Lung (tissue), 12 donors: ENCODE data around the gene ABHD14A. TPM values are rescaled to one million over a fixed set of nuclear protein-coding genes. Genes with fewer than 3 reads are reported as not detected.
A peak's percentile ranks its signal among the peaks of the same experiment; 100 is the strongest.

Experiments used
- ATAC-seq: fragments of 200-7000 bp; cut with Tn5 transposase; one replicate; pipeline ENCODE4 v1.9.1; 2020; ENCODE audit warnings: moderate number of reproducible peaks; ENCODE audit not compliant: insufficient read depth, low FRiP score
- DNase-seq, 3 donors: peaks; one replicate each; pipeline ENCODE4 v3.0.0-alpha.2; 2013 to 2017
- H3K27ac ChIP-seq, 2 donors: one replicate each; pipeline ENCODE4 v1.5.1; 2013; ENCODE audit warnings: mild to moderate bottlenecking in 2 of 2, moderate library complexity in 2 of 2, control low read depth in 1 of 2, inconsistent platforms in 1 of 2, low read depth in 1 of 2, low read length in 1 of 2
- H3K27me3 ChIP-seq, 3 donors: one replicate each; pipeline ENCODE4 v1.5.1; 2013; ENCODE audit warnings: low read length in 2 of 3; ENCODE audit not compliant: control insufficient read depth in 3 of 3, insufficient read depth in 3 of 3
- H3K36me3 ChIP-seq, 4 donors: one replicate each; pipeline ENCODE4 v1.5.1; 2013; ENCODE audit warnings: low read length in 4 of 4, mild to moderate bottlenecking in 1 of 4, moderate library complexity in 1 of 4; ENCODE audit not compliant: control insufficient read depth in 4 of 4, insufficient read depth in 4 of 4
- H3K4me1 ChIP-seq, 5 donors: one replicate each; pipeline ENCODE4 v1.5.1; 2013; ENCODE audit warnings: low read length in 5 of 5, mild to moderate bottlenecking in 2 of 5, moderate library complexity in 1 of 5; ENCODE audit not compliant: control insufficient read depth in 5 of 5, insufficient read depth in 5 of 5
- H3K4me3 ChIP-seq: one replicate; pipeline ENCODE4 v1.5.1; 2013; ENCODE audit warnings: mild to moderate bottlenecking, control low read depth, moderate library complexity
- H3K9ac ChIP-seq, 2 donors: one replicate each; pipeline ENCODE4 v1.5.1; 2013; ENCODE audit warnings: low read length in 2 of 2, control low read depth in 1 of 2; ENCODE audit not compliant: insufficient read depth in 1 of 2
- H3K9me3 ChIP-seq, 4 donors: one replicate each; pipeline ENCODE4 v1.5.1; 2013; ENCODE audit warnings: low read length in 3 of 4, mild to moderate bottlenecking in 1 of 4, moderate library complexity in 1 of 4; ENCODE audit not compliant: control insufficient read depth in 4 of 4, insufficient read depth in 3 of 4
- WGBS, 2 donors: extraction: QIAGEN DNeasy Blood & Tissue Kit; methylation state at CpG; one replicate each; pipeline ENCODE4 v1.1.7; 2013; 5-methylcytosine and 5-hydroxymethylcytosine counted together
- polyA plus RNA-seq, 2 donors: library from polyadenylated mRNA; stranded (reverse); fragments of 200-250 nt; gene quantifications; one replicate each; pipeline ENCODE4 v1.2.1, GENCODE V29; 2013
- total RNA-seq, 2 donors: library from RNA; depleted of rRNA in 1 of 2; stranded (reverse); fragments of >200 nt in 1 of 2; gene quantifications; one replicate each; pipeline ENCODE4 v1.2.1, GENCODE V29; 2014 to 2021
- TF ChIP-seq, protein P1 (sequence below): IDR thresholded peaks from 2 replicates; pipeline ENCODE4 v1.5.1; 2012; ENCODE audit warnings: mild to moderate bottlenecking; ENCODE audit errors: control extremely low read depth, extremely low read depth
- donor health status: control.
- donor health status: control.
- donor health status: Bipolar disorder and iron deficiency.
- donor health status: healthy.
- donor health status: DM: yes; HTN: yes; CAD: no.

Gene ABHD14A
- total and polyA plus RNA-seq, 4 donors: 7.2 to 62.8 (median 21.8) TPM

DNA sequence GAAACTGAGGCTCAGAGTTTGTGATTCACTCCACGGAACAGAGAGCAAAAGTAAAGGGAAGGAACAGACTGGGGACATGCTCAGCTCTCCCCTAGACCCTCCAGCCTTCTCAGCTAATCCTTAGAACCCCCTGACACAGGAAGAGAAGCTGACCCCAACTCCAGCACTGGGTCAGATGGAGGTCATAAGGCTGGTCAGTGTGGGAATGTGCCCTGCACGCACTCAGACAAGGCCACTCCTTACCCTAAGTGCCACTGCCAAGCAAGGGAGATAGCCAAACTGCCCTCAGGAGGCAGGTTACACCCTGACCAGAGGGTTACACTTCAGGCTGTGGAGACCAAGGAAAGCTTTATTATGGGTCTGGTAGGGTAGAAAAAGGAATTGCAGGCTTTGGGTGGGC, 19.7 kb downstream of the ABHD14A start:
- Histone ChIP-seq H3K27ac (peak overlapping the region in 1 of 2 donors; percentile 96), H3K36me3 (peaks cover 2 to 21% (median 20%) of the 10 kb centered on the region in 4 donors), H3K27me3 (peaks cover 0 to 2% (median 0%) of the 10 kb centered on the region in 3 donors), H3K9ac (peak overlapping the region; percentile 99 to 100), H3K9me3 (peaks cover 0 to 2% (median 0%) of the 10 kb centered on the region in 4 donors), H3K4me3 (peak overlapping the region; percentile 99), H3K4me1 (peaks cover 4 to 14% (median 9%) of the 10 kb centered on the region in 5 donors)
- 67 to 90% methylated on average over 2 of the region's 2 CpGs for WGBS, 2 donors
- ATAC-seq: no peak
- DNase-seq: no peak
- TF ChIP-seq, protein P1, sequence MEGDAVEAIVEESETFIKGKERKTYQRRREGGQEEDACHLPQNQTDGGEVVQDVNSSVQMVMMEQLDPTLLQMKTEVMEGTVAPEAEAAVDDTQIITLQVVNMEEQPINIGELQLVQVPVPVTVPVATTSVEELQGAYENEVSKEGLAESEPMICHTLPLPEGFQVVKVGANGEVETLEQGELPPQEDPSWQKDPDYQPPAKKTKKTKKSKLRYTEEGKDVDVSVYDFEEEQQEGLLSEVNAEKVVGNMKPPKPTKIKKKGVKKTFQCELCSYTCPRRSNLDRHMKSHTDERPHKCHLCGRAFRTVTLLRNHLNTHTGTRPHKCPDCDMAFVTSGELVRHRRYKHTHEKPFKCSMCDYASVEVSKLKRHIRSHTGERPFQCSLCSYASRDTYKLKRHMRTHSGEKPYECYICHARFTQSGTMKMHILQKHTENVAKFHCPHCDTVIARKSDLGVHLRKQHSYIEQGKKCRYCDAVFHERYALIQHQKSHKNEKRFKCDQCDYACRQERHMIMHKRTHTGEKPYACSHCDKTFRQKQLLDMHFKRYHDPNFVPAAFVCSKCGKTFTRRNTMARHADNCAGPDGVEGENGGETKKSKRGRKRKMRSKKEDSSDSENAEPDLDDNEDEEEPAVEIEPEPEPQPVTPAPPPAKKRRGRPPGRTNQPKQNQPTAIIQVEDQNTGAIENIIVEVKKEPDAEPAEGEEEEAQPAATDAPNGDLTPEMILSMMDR: no peak

DNA sequence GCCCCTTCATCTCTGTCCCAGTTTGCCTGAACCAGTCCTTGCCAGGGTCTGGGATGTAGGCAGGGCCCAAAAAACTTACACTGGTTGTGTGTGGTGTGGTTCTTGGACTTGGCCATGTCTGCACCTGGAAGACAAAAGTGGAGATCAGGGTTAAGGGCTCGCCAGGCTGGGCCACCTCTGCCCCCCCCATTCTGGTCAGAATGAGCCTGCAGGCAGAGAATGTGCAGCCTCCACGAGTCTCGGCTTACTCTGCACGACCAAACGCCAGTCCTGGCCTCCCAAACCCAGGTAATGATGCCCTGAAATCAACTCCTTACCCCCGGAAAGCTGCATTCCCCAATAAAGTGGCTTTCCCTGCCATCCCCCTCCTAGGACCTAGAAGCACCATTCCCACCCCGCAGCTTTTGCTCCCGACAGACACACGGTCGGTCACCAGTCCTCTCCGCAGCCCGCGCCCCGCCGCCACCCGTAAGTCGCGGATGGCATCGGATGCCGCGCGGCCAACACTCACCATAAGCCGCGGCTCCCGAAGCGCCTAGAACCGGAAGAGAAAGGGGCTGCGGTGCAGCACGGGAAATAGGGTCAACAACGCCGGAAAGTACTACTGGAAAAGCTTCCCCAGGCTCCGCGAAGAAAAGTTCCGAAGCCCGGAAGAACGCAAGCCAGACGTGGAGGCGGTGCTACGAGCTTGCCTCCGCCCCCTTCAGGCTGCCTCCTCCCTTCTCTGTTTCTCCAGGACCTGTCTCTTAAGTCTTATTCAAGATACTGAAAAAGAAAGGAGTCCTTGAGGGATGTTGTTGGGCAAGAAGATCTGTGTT, 20.7 kb downstream of the ABHD14A start, which contains the start of gene RPL29:
Gene RPL29 (minus strand): TSS at position 550 of the 818 bp plus-strand sequence. CDS start 434 bp downstream, at position 116.
- peak within 1 kb of the TSS; percentile 99 to 100 for H3K9ac ChIP-seq
- peak within 1 kb of the TSS; percentile 99 for H3K4me3 ChIP-seq
- peaks cover 4 to 12% (median 9%) of the 10 kb centered on the region in 5 donors for H3K4me1 ChIP-seq
- H3K27ac ChIP-seq: peak within 1 kb of the TSS; percentile 65 to 96
- H3K27me3 ChIP-seq: peaks cover 0 to 2% (median 0%) of the 10 kb centered on the region in 3 donors
- TF ChIP-seq, protein P1: peak; percentile 8
- peaks cover 0 to 2% (median 0%) of the 10 kb centered on the region in 4 donors for H3K9me3 ChIP-seq
- H3K36me3 ChIP-seq: peaks cover 2 to 21% (median 20%) of the 10 kb centered on the region in 4 donors
- ATAC-seq (peak; percentile 96), DNase-seq (peak; percentile 95 to 99 (median 97))
- WGBS, 2 donors: 1% methylated on average over 40 of the region's 40 CpGs

DNA sequence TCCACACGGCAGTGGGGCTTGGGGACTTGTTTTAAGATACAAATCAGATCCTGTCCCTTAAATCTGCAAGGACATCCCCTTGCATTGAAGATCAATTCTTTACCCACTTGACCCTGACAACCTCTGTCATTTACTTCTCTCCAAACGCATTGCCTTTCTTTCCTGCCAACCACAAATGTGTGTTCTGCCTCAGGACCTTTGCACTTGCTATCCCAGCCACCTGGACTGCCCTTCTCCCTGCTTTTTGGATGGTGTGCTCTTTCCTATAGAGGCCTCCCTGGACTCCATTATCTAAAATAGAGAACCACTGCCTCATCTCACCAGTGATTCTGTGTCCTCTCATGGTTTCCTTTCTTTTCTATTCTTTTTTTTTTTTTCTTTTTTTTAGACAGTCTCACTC, 22.3 kb downstream of the ABHD14A start:
- WGBS, 2 donors: 51 to 84% methylated on average over 2 of the region's 2 CpGs
- H3K9ac ChIP-seq: no peak overlapping the region
- no peak overlapping the region for H3K4me3 ChIP-seq
- TF ChIP-seq, protein P1: no peak
- no peak for ATAC-seq
- peaks cover 0 to 2% (median 0%) of the 10 kb centered on the region in 3 donors for H3K27me3 ChIP-seq
- no peak overlapping the region for H3K27ac ChIP-seq
- peaks cover 2 to 21% (median 20%) of the 10 kb centered on the region in 4 donors for H3K36me3 ChIP-seq
- no peak for DNase-seq
- peaks cover 0 to 2% (median 0%) of the 10 kb centered on the region in 4 donors for H3K9me3 ChIP-seq
- peaks cover 4 to 12% (median 9%) of the 10 kb centered on the region in 5 donors for H3K4me1 ChIP-seq
